ENCODE data around the gene CCDC159.

Gene CCDC159

GRCh38 chr19:11355160-11356073 lies 9.1 kb downstream of the CCDC159 start, which contains the start of gene PLPPR2:
PLPPR2 (plus strand) TSS chr19:11355432; CDS start chr19:11357674, 2,242 bp downstream.
- Histone ChIP-seq H3K4me2 (ENCODE audit: low read depth, low read length, poor library complexity, severe bottlenecking) (peak within 1 kb of the TSS; percentile 5), H3K4me3 (ENCODE audit: insufficient read depth, low read length, poor library complexity, severe bottlenecking) (no peak within 1 kb of the TSS), H3K79me2 (ENCODE audit: insufficient read depth, low read length) (no peaks in the 10 kb centered on the region), H3K36me3 (ENCODE audit: low read length) (no peaks in the 10 kb centered on the region), H3K27ac (ENCODE audit: low read depth, low read length) (no peak within 1 kb of the TSS), H3K9me3 (ENCODE audit: insufficient read depth, low read length) (no peaks in the 10 kb centered on the region), H3K9ac (ENCODE audit: low read length) (no peak within 1 kb of the TSS), H3K27me3 (ENCODE audit: low read length) (no peaks in the 10 kb centered on the region), H2AFZ (ENCODE audit: low read depth, low read length, severe bottlenecking) (no peak within 1 kb of the TSS), H3F3A (ENCODE audit: insufficient read depth) (no peaks in the 10 kb centered on the region), H4K20me1 (ENCODE audit: low read depth, low read length) (no peaks in the 10 kb centered on the region; the same call in 1 of the 2 replicates), H3K9me2 (replicated peaks; ENCODE audit: insufficient read depth, low read length) (no peaks in the 10 kb centered on the region)
- TF ChIP-seq EZH2phosphoT487 (conservative IDR thresholded peaks at IDR 0.05; ENCODE audit: low read length): no peak
- TF ChIP-seq, protein P1, sequence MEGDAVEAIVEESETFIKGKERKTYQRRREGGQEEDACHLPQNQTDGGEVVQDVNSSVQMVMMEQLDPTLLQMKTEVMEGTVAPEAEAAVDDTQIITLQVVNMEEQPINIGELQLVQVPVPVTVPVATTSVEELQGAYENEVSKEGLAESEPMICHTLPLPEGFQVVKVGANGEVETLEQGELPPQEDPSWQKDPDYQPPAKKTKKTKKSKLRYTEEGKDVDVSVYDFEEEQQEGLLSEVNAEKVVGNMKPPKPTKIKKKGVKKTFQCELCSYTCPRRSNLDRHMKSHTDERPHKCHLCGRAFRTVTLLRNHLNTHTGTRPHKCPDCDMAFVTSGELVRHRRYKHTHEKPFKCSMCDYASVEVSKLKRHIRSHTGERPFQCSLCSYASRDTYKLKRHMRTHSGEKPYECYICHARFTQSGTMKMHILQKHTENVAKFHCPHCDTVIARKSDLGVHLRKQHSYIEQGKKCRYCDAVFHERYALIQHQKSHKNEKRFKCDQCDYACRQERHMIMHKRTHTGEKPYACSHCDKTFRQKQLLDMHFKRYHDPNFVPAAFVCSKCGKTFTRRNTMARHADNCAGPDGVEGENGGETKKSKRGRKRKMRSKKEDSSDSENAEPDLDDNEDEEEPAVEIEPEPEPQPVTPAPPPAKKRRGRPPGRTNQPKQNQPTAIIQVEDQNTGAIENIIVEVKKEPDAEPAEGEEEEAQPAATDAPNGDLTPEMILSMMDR (IDR thresholded peaks at IDR 0.05; ENCODE audit: insufficient read depth, low read length, poor library complexity, severe bottlenecking): no peak

DNA sequence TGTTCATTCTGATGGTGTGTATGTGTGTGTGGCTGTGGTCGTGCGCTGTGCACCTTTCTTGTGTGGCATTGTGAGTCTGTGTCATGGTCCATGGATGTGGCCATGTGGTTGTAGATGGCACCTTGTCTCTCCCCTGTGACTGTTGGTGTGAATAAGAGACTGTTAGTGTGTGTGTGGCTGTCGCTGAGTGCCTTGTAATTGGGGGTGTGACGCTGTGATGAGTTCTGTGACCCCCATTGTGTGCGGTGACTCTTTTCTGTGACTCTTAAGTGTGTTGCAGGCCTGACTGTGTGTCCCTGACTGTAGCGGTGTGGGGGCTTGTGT lies 9.7 kb downstream of the CCDC159 start:
- no peaks in the 10 kb centered on the region for H3K9me3 ChIP-seq (ENCODE audit: insufficient read depth, low read length)
- H4K20me1 ChIP-seq (ENCODE audit: low read depth, low read length): no peaks in the 10 kb centered on the region; the same call in 1 of the 2 replicates
- H3F3A ChIP-seq (ENCODE audit: insufficient read depth): no peaks in the 10 kb centered on the region
- H3K27ac ChIP-seq (ENCODE audit: low read depth, low read length): no peak overlapping the region
- H3K9ac ChIP-seq (ENCODE audit: low read length): no peak overlapping the region
- no peak overlapping the region for H3K4me2 ChIP-seq (ENCODE audit: low read depth, low read length, poor library complexity, severe bottlenecking)
- H3K36me3 ChIP-seq (ENCODE audit: low read length): no peaks in the 10 kb centered on the region
- TF ChIP-seq, protein P1 (IDR thresholded peaks at IDR 0.05; ENCODE audit: insufficient read depth, low read length, poor library complexity, severe bottlenecking): no peak
- TF ChIP-seq EZH2phosphoT487 (conservative IDR thresholded peaks at IDR 0.05; ENCODE audit: low read length): no peak
- no peaks in the 10 kb centered on the region for H3K27me3 ChIP-seq (ENCODE audit: low read length)
- no peaks in the 10 kb centered on the region for H3K9me2 ChIP-seq (replicated peaks; ENCODE audit: insufficient read depth, low read length)
- no peak overlapping the region for H3K4me3 ChIP-seq (ENCODE audit: insufficient read depth, low read length, poor library complexity, severe bottlenecking)
- H2AFZ ChIP-seq (ENCODE audit: low read depth, low read length, severe bottlenecking): no peak overlapping the region
- no peaks in the 10 kb centered on the region for H3K79me2 ChIP-seq (ENCODE audit: insufficient read depth, low read length)

DNA sequence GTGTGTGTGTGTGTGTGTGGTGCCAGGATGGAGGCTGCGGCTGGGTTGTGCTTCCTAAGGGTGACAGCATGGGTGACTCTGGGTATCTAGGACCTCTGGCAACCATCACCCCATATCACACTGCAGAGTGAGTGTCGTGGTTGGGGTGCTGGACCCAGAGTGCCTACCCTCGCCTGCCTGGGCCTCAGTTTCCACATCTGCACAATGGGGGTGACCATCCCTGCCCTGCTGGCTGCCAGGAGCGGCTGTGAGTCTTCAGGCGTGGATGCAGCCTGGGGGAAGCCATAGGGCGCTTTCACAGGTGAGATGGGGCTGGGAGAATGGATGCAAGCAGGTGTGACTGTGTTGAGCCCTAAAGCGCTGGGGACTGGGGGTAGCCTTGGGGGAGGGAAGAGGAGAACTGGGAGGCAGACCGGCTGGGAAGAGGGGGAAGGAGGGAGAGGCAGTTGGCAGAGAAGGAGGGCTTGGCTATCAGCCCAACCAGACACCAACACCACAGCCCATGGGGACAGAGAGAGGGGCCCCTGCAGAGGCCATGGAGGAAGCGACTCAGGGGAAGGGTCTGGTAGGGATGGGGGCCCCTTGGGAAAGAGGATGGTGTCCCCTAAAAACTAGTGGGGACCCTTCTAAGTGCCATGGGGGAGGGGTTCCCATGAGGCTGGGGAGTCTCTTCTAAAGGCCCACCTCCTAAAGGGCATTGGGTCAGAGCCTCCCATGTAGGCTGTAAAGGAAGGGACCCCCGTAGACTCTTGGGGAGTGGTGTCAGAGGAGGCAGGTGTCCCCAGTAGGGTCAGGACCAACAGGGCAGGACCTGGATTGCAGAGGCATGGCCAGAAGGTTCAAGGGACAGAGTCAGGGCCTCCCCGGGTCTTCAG lies 10.6 kb downstream of the CCDC159 start:
- no peak for TF ChIP-seq EZH2phosphoT487 (conservative IDR thresholded peaks at IDR 0.05; ENCODE audit: low read length)
- TF ChIP-seq, protein P1 (IDR thresholded peaks at IDR 0.05; ENCODE audit: insufficient read depth, low read length, poor library complexity, severe bottlenecking): no peak
- no peaks in the 10 kb centered on the region for H3K9me2 ChIP-seq (replicated peaks; ENCODE audit: insufficient read depth, low read length)
- H3K36me3 ChIP-seq (ENCODE audit: low read length): no peaks in the 10 kb centered on the region
- H3K9ac ChIP-seq (ENCODE audit: low read length): no peak overlapping the region
- no peak overlapping the region for H3K4me3 ChIP-seq (ENCODE audit: insufficient read depth, low read length, poor library complexity, severe bottlenecking)
- no peaks in the 10 kb centered on the region for H3F3A ChIP-seq (ENCODE audit: insufficient read depth)
- H4K20me1 ChIP-seq (ENCODE audit: low read depth, low read length): no peaks in the 10 kb centered on the region; the same call in 1 of the 2 replicates
- H2AFZ ChIP-seq (ENCODE audit: low read depth, low read length, severe bottlenecking): no peak overlapping the region
- no peak overlapping the region for H3K4me2 ChIP-seq (ENCODE audit: low read depth, low read length, poor library complexity, severe bottlenecking)
- no peaks in the 10 kb centered on the region for H3K27me3 ChIP-seq (ENCODE audit: low read length)
- H3K27ac ChIP-seq (ENCODE audit: low read depth, low read length): no peak overlapping the region
- no peaks in the 10 kb centered on the region for H3K79me2 ChIP-seq (ENCODE audit: insufficient read depth, low read length)
- no peaks in the 10 kb centered on the region for H3K9me3 ChIP-seq (ENCODE audit: insufficient read depth, low read length)

All from SU-DHL-6 (cell line).